Neural progenitor cell (in vitro differentiated cells): ENCODE data around the gene KLF4.
"Not testable (repeated sequence)": the region's sequence is repeated elsewhere in the genome, so short reads cannot be mapped to it uniquely, and the experiment has no call there.

Experiments used
- CTCF ChIP-seq: fragments of 200-600 bp; sonication (generic); IDR thresholded peaks from 2 replicates; pipeline ENCODE4 v1.5.1; 2017; ENCODE audit warnings: antibody characterized with exemption, mild to moderate bottlenecking
- EZH2 ChIP-seq: fragments of 200-600 bp; sonication (generic); IDR thresholded peaks from 2 replicates; pipeline ENCODE4 v1.6.1; 2017; ENCODE audit warnings: antibody characterized with exemption, mild to moderate bottlenecking, moderate library complexity

GRCh38 chr9:107500421-107501200 lies 11.0 kb upstream of the KLF4 start:
- not testable (repeated sequence) for TF ChIP-seq CTCF, EZH2
